Activated CD4-positive, alpha-beta T cell treated with anti-CD3 and anti-CD28 coated beads, Interleukin-2, amount 50 U/mL, for 48 hours (primary cell): ENCODE results near the gene PRKAG1.
"Not testable (repeated sequence)": the region's sequence is repeated elsewhere in the genome, so short reads cannot be mapped to it uniquely, and the experiment has no call there.

Experiments used
- DNase-seq, 2 experiments: peaks; one replicate each; pipeline ENCODE4 v3.0.0-alpha.2; 2020

PRKAG1 gene

DNA sequence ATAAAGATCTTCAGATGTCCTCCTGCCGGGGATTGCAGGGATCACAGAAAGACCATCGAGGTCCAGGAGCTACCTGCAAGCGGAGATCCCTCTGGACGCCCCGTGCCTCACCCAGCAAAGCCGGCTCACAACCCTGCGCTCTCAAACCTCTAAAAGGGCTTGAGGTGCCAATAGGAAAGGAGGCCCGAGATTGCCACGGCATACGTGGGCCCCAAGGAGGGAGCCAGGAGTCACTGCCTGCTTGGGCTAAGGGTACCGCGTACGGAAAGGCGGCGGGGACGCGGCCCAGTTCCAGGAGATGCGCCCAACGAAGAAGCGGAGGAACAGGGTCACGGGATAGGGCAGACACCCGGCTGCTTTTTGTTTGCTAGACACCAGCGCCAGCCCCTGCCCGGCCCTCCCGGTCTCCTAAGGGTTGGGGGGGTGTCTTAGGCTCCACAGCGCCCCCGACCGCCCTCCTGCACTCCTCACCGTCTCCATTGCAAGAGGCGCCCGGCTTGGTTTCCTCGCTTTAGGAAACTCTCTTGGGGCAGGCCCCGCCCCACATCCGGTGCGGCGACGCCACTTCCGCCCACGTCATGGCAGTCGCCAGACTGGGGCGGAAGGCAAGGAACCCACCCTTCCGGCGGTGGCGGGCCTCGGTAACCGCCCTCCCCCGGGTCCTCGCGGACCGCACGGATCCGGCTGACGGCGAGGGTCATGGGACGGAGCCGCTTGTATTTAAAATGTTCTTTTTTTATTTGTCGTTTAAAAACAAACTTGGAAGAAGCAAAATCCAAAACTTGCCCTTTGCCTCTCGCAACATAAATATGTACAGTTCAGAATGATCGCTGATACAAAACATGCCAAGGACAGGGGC, at the start of gene PRKAG1:
Gene PRKAG1, minus strand, starts transcription at position 516 of the 859 bp plus-strand sequence. Its CDS starts 36 bp downstream, at position 480.
- DNase-seq, result peak; percentile 93 to 95

DNA sequence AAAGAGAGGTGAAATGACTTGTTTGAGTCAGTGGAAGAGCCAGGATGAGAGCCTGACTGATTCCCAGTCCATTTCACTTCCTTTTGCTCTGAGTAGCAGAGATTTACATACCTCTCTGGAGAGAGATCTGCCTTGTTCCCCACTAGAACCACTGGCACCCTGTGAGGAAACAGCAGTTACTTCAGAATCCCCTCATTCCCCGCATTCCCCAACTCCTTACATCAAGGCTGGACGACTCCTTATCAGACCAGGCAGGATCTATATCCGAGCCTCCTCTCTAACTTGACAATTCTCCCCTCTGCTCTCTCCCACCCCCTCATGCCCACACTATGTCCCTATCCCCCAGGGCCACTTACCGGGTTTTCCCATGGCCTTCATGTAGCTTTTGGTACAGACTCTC, 47.5 kb upstream of the PRKAG1 start:
- no peak for DNase-seq

DNA sequence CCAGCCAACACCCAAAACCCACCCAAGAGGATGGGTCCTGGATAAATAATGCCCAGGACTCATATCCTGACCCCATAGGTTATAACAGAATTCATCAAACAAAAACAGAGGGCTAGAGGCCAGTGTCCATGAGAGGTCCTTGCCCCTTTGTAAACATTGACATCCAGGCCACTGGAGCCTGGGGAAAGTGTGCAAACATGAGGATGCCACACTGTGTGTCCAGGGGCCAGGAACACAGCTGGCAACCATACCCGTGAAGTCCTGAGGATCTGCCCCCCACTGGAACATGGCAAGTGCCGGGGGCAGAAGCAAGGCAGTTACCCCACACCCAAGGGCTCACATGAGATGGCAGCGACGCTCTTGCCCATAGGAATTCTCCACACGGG, 46.2 kb upstream of the PRKAG1 start:
- DNase-seq, result no peak

DNA sequence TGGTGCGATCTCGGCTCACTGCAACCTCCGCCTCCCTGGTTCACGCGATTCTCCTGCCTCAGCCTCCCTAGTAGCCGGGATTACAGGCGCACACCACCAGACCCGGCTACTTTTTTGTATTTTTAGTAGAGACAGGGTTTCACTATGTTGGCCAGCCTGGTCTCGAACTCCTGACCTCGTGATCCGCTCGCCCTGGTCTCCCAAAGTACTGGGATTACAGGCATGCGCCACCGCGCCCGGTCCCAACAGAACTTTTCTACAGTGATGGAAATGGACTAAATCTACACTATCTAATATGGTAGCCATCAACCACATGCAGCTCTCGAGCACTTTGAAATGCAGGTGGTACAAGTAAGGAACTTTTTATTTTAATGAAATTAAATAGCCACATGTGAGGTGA, 43.3 kb upstream of the PRKAG1 start:
- not testable (repeated sequence) for DNase-seq

DNA sequence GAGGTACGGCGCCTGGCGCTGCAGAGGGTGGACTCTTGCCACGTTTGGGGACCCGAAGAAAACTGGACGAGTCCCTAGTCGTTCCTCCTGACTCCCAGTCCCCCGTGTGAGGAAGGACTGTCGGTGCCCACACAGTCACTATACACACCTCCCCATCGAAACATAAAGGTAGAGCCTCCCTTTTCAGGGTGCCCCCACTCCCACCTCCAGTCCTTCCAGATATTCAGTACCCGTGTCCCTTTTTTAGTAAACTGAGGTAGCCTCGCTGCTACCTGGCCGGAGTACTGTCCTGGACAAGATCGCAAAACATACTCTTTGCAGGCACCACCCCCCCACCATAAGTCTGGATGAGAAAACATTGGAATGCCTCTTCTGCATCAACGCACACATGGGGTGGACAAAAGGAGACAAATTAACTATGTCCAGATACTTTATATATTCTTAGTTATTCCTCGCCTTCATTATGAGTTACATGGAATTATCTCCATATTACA, 42.6 kb upstream of the PRKAG1 start:
- DNase-seq, result no peak

DNA sequence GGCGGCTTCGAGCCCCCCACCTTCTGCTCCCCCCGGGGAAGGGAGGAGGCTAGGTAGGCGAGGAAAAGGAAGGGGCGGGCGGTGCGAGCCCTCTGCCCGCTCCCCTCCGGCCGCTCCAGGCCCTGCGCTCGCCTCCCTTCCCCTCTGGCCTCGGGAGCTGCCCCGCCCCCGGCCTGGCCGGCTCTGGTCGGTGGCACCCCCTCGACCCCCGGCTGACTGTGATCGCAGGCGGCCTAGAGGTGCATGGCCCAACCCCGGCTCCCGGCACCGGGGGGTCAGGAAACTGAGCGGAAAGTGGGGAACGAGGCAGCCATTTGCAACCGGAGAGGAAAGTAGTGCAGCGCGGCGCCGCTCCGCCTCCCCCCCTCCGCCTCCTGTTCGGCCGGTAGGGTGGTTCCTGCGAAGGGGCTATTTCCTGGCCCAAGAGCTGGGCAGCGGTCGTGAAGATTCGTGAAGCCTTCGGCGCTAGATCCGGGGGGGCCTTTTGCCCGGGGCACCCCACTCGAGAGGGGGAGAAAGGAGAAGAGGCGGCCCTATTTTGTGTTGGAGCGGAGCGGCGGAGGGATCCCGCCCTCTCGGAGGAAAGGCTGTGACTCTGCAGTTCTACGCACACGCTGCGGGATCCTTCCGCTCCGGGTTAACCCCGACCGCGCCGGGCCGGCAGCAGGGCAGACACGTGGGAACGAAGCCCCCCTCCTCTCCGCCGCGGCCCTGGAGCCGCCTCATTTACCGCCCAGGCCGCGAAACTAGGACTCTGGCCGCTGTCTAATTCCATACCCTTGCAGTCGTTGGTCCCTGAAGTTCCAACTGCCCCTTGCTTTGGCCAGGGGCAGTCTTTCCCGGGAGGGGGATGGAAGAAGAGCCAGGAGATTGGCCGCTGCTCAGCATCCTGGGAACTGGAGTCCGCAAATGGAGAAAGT, 41.9 kb upstream of the PRKAG1 start, which contains the start of gene KMT2D:
Gene KMT2D, minus strand, starts transcription at position 558 of the 920 bp plus-strand sequence. CDS start 5,470 bp downstream, outside the sequence.
- peak; percentile 89 to 91 for DNase-seq

DNA sequence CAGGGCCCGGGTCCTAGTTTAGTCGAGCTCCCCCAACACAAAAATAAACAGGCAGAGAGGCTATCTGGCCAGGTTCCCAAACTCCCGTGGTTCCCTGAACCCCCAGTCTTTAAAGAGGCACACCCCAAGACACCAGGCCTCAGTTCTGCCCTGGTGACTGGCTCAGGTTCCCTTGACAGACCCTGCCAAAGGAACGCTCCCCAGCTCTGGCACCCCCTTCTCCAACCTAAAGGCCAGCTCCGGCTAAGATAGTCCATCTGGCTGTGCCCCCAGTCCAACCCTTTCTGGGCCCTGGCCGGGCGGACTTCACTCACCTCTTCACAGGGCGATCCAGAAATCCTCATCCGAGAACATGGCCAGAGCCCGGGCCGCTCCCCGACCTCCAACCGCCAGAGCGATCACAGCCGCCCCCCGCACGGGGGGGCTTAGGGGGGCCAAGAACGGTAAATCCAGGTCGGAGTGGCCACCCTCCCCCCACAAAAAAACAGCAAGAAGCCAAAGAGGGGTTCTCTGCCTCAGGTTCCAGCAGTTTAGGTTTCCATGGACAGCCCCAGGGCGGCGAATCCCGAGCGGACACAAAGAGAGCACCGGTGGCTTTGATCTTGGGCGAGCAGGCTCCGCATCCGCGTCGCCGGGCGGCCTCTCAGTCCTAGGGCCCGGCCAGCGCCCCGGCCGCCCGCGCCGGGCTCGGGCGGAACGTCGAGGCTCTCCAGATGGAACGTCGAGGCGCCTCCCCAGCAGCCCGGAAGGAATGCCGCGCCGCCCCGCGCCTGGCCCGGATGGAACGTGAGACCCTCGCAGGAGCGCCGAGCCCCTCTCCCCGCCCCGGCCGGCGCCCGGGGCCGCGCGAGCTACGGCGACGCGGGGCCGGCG, 41.0 kb upstream of the PRKAG1 start:
- DNase-seq, result peak; percentile 31 to 33

DNA sequence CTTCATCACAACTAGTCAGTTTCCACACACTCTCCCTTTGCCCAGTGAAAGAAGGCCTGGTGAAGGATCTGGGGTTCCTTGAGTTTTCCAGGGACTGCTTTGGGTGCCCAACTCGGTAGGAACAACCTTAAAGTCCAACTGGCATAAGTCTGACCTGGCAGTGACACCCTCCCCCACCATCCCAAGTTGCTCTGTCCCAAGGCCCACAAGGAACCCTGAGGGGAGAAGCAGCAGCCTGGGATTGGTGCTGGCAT, 40.4 kb upstream of the PRKAG1 start:
- DNase-seq, result peak in 1 of 2 experiments; percentile 17

DNA sequence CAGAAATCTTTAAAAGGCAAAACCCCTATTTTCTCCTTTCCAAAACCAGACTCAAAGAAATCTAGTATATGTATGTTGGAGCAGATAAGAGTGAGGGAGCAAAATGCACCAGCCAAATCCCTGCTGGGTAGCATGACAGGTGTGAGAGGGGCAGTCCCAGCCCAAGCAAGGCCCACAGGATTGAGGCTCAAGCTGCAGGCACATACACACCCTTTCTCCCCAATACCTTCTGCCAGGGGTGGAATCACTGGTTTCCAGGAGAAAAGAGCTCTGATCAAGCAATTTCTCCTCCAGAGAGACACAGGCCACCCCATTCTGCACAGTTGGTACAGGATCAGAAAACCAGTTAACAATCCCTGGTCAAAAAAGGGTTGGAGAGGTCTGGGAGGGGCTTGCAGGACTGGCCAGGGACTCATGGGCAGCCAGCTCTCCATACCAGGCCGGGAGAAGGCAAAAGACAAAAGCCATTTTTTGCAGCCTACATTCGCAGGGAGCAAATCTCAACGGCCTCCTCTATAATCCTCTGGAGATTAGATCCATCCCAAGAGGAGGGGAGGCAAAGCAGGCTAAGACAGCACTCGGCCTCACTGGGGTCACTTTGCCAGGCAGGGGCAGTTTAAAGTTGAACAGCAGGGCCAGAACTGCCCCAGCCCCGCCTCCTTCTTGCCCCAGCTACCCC, 39.9 kb upstream of the PRKAG1 start:
- DNase-seq, result no peak

DNA sequence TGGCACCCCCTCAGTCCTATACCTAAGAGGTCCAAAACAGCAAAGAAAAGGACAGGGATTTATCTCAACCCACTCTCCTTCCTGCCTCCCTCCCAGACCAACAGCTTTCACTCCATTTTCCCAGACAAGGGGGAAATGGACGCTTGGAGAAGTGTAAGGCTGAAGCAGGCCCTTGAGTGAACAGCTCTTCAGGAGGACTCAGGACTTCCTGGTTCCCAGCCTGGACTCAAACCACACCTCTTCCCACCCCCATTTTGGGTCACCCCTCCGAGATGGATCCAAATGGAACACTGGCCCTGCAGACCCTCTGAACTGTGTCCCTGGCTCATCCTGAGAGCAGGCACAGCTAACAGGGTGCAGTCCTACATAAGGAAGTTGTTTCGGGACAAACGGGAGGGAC, 39.3 kb upstream of the PRKAG1 start:
- DNase-seq, result no peak

DNA sequence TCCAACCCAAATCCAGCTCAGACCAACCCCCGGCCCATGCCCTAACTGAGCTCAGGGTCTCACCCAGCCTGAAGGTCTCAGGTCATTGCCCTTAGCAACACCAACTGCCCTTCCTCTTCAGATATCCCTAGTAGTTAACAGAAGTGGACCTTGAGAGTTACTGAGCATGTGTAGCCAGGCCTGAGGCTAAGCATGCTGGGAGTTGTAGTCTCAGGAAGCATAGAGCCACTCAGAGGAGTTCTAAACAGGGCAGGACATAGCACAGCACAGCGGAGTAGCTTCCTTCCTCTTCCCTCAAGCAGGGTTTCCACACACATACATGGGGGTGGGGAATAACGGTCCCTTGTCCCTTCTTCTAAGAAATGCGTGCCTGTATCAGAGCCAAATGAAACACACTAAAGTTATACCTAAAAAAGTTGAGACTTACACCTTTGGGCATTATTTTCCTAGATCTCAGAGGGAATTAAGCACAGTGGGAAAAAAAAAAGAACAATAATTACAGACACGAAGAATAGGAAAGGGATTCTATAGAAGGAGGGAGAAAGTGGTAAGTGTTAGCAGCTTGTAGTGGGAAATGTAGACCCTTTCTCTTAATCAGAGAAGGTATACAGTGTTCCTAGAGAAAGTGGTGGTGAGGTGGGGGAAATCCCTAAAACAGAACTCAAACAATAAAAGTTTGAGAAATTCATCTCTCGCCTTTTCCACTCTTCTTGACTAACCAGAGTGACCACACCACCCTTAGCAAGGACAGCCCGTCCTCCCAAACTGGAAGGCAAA, 37.6 kb upstream of the PRKAG1 start:
- peak; percentile 39 to 55 for DNase-seq

DNA sequence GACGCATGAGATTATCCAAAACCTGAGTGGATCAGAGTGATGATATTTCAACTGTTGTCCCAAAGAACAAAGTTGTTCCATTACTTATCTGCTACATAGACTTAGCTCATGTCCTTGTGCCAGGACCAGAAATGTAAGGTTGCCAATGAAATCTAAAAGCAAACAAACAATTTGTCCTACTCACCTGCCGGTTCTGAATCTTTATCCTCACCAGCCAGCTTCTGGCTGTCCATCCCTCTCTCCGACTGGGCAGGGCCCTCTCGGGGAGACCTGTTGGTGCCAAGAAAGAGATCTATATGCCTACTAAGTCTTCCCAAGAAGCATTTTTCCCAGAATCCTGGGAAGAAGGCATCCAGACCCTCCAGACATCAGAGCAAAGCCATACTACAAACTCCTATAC, 36.5 kb upstream of the PRKAG1 start:
- no peak for DNase-seq

DNA sequence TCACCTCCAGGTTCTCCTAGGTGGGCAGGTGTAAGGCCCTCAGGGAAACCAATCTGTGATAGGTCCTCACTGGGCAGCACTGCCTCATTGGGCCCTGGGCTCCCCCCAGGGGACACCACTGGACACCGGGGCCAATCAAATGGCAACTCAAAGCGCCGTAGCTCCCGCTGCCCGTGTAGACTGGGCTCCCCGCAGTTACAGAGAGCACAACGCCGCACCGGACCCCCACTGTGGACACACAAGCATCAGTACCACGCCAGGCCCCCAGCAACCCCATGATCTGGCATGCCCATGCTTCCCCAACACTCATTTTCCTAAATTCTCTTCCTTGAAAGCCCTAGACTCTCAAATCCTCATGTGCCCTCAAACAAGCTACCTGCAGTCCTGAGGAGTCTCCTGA, 35.9 kb upstream of the PRKAG1 start:
- no peak for DNase-seq

DNA sequence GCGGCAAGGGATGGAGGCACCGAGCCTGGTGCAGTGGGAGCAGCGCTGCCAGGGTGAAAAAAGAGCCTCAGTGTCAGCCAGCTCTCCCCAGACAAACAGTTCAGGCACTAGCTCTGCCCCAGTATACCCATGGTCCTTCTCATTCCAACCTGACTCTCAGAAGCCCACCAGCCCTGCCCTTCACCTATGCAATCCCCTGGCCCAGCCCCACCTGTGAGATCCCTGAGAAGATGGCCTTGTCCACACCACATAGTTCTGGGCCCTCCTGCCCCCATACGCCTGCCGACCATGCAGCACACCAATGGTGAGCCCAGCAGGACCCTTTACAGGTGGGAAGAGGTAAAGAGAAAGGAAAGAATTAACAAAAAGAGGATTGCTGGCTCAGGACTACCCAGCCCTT, 35.5 kb upstream of the PRKAG1 start:
- DNase-seq, result no peak

DNA sequence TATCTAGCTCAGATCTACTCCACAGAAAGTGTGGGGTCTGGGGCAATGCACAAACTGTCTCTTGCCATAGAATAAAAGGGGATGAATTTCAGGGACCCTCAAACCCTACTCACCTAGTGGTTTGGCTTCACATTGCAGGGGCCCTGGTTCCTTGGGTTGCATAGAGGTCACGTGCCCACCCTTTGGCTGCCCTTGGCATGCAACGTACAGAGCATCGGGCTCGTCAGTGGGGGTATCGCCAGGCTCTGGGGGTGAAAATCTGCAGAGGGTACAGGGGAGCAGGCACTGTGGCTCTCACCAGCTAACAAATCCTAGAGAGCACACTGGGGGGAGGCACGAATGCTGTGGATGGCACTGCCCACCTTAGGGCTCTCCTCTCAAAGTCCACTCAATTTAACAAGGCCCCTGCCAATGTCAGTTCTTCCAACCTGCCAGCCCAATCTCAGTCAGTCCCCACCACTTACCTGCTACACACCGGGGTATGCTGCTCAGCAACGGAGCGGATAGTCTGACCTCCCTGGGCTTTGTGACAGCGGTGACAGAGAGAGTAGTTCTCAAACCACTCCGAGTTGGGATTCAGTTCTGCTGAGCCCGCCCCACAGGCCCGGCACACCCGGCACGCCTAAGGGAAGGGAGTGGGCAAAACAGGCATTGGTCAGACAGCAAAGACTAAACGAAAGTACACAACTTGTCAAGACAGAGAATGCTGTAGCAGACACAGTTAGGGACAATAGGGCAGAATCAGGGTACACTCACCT, 34.1 kb upstream of the PRKAG1 start:
- DNase-seq, result no peak

DNA sequence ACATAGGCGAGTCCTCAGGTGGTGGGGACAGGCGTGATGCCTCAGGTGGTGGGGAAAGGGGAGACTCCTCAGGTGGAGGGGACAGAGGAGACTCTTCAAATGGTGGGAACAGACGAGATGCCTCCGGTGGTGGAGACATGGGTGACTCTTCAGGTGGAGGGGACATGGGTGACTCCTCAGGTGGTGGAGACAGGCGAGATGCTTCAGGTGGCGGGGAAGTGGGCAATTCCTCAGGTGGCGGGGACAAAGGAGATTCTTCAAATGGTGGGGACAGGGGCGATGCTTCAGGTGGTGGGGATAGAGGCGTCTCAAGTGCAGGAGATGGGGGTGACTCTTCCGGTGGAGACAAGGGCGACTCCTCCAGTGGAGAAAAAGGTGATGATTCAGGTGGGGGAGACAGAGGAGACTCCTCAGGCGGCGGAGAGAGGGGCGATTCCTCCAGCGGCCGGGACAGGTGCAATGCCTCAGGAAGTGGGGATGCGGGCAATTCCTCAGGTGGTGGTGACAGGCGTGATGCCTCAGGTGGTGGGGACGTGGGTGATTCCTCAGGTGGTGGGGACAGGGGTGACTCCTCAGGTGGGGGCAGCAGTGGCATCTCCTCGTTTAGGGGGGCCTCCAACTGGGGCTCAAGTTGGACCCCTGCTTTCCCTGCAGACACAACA, 33.3 kb upstream of the PRKAG1 start:
- no peak for DNase-seq

DNA sequence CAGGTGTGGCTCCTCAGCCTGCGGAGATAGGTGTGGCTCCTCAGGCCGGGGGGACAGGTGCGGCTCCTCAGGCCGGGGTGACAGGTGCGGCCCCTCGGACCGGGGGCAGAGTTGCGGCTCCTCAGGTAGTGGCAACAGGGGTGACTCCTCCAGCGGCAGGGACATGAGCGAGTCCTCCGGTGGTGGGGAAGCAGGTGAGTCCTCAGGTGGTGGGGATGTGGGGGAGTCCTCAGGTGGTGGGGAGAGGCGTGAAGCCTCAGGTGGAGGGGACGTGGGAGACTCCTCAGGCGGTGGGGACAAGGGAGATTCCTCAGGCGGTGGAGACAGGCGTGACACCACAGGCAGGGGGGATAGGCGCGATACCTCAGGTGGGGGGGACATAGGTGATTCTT, 32.8 kb upstream of the PRKAG1 start:
- DNase-seq, result no peak

DNA sequence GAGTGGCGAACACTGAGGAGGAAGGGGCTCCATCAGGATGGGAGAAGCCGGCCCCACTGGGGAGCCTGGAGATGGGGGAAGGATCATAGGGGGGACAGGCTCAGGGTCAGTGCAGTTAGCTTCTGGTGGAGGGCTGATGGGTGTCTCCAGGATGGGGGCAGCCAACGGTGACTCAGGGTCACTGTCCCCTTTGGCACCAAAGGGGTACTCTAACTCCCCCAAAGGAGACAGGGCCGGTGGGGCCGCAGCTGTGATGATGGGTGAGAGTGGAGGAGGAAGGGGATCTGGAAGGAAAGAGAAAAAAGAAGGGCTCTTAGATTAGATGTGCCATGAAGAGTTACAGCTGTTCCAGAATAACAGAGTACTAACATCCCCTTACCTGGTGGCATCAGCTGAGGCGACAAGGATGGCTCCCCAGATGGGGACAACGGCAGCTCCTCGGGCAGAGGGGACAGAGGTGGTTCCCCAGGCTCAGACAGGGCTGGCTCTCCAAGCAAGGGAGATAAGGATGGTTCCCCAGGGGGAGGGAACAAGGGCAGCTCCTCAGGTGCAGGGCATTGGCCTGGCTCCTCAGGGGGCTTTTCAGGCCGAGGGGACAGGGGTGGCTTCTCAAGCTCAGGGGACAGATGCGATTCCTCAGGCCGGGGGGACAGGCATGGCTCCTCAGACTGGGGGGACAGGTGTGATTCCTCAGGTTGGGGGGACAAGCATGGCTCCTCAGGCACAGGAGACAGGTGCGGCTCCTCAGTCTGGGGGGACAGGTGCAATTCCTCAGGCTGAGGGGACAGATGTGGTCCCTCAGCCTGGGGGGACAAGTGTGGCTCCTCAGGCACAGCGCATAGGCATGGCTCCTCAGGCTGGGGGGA, 32.2 kb upstream of the PRKAG1 start:
- no peak for DNase-seq
